T-cell (primary cell): ENCODE measurements around the gene NUP107. TPM values are rescaled to one million over a fixed set of nuclear protein-coding genes. Genes with fewer than 3 reads are reported as not detected.

Source experiments
- ATAC-seq, 4 experiments: fragments of 200-7000 bp in 3 of 4; fragments of 150-1000 bp in 1 of 4; cut with Tn5 transposase; replicated peaks in 1 of 4; 1 replicate in 3 of 4; 2 replicates in 1 of 4; pipeline ENCODE4 v1.10.0; 2021; ENCODE audit warnings: moderate library complexity in 3 of 4, mild to moderate bottlenecking in 2 of 4, moderate number of reproducible peaks in 1 of 4
- CTCF ChIA-PET, 2 donors: fragments of 300-600 bp; sonication (Branson Sonifier 250); formaldehyde crosslinking; loops; one replicate each; lab custom pipeline; 2022; ENCODE audit warnings: antibody characterized with exemption in 2 of 2; lab: Charles Lee
- POLR2A ChIA-PET, 2 donors: fragments of 300-600 bp; sonication (Branson Sonifier 250); formaldehyde crosslinking; loops; one replicate each; lab custom pipeline; 2022; ENCODE audit warnings: antibody characterized with exemption in 2 of 2; lab: Charles Lee
- DNase-seq, 35 experiments: peaks; one replicate each; pipeline versions ENCODE4 v3.0.0 to v3.0.0-alpha.2; 2013 to 2023
- H3K27ac ChIP-seq: one replicate; pipeline ENCODE4 v1.5.1; 2013; ENCODE audit warnings: low read length
- H3K27me3 ChIP-seq, 2 experiments: replicated peaks in 1 of 2; 1 replicate in 1 of 2; 2 replicates in 1 of 2; pipeline versions ENCODE4 v1.6.1 to v1.7.0; 2013; ENCODE audit warnings: low read length in 1 of 2, mixed read lengths in 1 of 2; ENCODE audit not compliant: control insufficient read depth in 2 of 2, insufficient read depth in 2 of 2; ENCODE audit errors: extremely low read depth in 1 of 2
- H3K36me3 ChIP-seq, 2 donors: 1 replicate in 1 of 2; 2 replicates in 1 of 2; pipeline versions ENCODE4 v1.6.1 to v1.7.0; 2013; ENCODE audit warnings: low read length in 1 of 2; ENCODE audit not compliant: control insufficient read depth in 2 of 2, insufficient read depth in 1 of 2; ENCODE audit errors: extremely low read depth in 1 of 2
- H3K4me1 ChIP-seq, 2 experiments: 1 replicate in 1 of 2; 2 replicates in 1 of 2; pipeline versions ENCODE4 v1.6.1 to v1.7.0; 2013; ENCODE audit warnings: low read length in 2 of 2, mixed read lengths in 1 of 2; ENCODE audit not compliant: insufficient read depth in 2 of 2, control insufficient read depth in 1 of 2; ENCODE audit errors: extremely low read depth in 1 of 2
- H3K4me3 ChIP-seq, 2 donors: 1 replicate in 1 of 2; 2 replicates in 1 of 2; pipeline versions ENCODE4 v1.5.1 to v1.7.0; 2013; ENCODE audit warnings: mild to moderate bottlenecking in 2 of 2, low read length in 1 of 2, moderate library complexity in 1 of 2; ENCODE audit not compliant: control insufficient read depth in 1 of 2; ENCODE audit errors: extremely low read depth in 1 of 2
- H3K9me3 ChIP-seq: 2 replicates; pipeline ENCODE4 v1.7.0; 2013
- H3K27ac Mint-ChIP-seq, 2 donors: one replicate each; pipeline ENCODE4 v1.8.0; 2020 to 2021; ENCODE audit warnings: mild to moderate bottlenecking in 2 of 2, mixed read lengths in 2 of 2
- H3K27me3 Mint-ChIP-seq, 2 donors: one replicate each; pipeline ENCODE4 v1.8.0; 2021 to 2022; ENCODE audit warnings: mixed read lengths in 2 of 2
- H3K36me3 Mint-ChIP-seq: one replicate; pipeline ENCODE4 v1.8.0; 2021; ENCODE audit warnings: mixed read lengths
- H3K4me1 Mint-ChIP-seq, 3 donors: one replicate each; pipeline ENCODE4 v1.8.0; 2020 to 2022; ENCODE audit warnings: mixed read lengths in 3 of 3, mild to moderate bottlenecking in 1 of 3
- H3K4me3 Mint-ChIP-seq, 3 donors: one replicate each; pipeline ENCODE4 v1.8.0; 2020 to 2022; ENCODE audit warnings: mild to moderate bottlenecking in 3 of 3, mixed read lengths in 3 of 3, moderate library complexity in 3 of 3
- H3K9me3 Mint-ChIP-seq, 3 donors: one replicate each; pipeline ENCODE4 v1.8.0; 2020 to 2022; ENCODE audit warnings: mixed read lengths in 3 of 3
- WGBS: methylation state at CpG from one replicate; pipeline ENCODE4 v1.1.5; 2013; ENCODE audit warnings: missing lambda C conversion rate; ENCODE audit not compliant: insufficient coverage; 5-methylcytosine and 5-hydroxymethylcytosine counted together
- total RNA-seq, 35 experiments: library from RNA in 6 of 35; stranded (reverse) in 6 of 35; fragments of 120-200 nt in 1 of 35; gene quantifications; one replicate each; pipeline versions ENCODE4 v1.2.1 to v1.2.4 and lab custom pipeline; 2013 to 2026

The NUP107 gene
- total RNA-seq, 5 donors from 2014 or later (not counting 1 experiment from before 2014, with no cell fraction given): 38.4 to 67.5 (median 50.7) TPM

DNA sequence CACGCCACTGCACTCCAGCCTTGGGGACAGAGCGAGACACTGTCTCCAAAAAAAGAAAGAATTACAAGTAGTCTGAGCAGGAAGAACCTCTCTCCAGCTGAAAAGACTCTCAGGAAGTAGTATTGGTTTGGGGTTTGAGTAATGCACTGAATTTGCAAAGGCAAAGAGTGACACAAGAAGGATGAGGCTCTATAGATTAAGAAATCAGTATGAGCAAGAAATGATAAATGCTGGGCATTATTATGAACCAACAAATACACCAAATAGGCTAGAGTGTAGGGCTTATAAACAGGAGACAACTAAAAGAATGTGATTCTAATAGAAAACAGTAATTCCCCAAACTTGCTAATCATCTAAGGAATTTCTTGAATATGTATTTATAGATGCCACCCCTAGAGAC is 56.6 kb downstream of the NUP107 start:
- H3K36me3 ChIP-seq: peaks cover 0 to 12% of the 10 kb centered on the region in 2 donors
- CTCF ChIA-PET: no interaction called here
- peaks cover 15% of the 10 kb centered on the region in 2 experiments for H3K4me1 ChIP-seq
- no peaks in the 10 kb centered on the region for H3K27me3 ChIP-seq
- no peak overlapping the region for H3K4me3 ChIP-seq
- ATAC-seq (no peak), DNase-seq (no peak)
- no peaks in the 10 kb centered on the region for H3K9me3 ChIP-seq
- Mint-ChIP-seq H3K4me1 (peaks cover 24 to 34% (median 24%) of the 10 kb centered on the region in 3 donors), H3K4me3 (no peak overlapping the region), H3K27me3 (no peaks in the 10 kb centered on the region), H3K9me3 (no peaks in the 10 kb centered on the region), H3K36me3 (peaks cover 13% of the 10 kb centered on the region), H3K27ac (peak overlapping the region; percentile 2 to 61)
- POLR2A ChIA-PET: no interaction called here
- WGBS: 100% methylated on average over 1 of the region's 2 CpGs
- H3K27ac ChIP-seq: no peak overlapping the region

DNA sequence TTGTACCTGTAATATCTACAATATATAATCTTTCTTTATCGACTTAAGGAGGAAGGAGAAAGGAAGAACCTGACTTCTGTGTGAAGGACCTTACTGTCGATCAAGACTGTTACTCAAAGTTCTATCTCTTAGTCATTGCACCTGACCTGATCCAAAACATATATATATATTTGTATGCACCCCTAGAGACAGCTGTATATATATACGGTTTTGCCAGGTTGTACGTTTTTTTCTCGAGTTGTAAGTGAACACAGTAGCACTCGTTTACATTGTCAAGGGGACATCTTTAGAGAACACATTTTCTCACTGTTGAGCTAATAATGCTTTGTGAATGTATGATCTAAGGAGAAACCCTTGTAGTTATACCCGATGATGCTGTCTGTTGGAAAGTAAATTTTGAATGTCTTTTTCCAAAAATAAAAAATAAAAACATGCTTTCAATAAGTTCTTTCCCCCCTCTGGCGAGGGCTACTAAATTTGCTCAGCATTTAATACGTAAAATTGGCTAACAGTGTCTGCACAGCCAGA is 58.7 kb downstream of the NUP107 start:
- 27% methylated on average over 2 of the region's 9 CpGs for WGBS
- H3K27ac Mint-ChIP-seq: peak overlapping the region; percentile 87 to 91
- H3K9me3 Mint-ChIP-seq: no peaks in the 10 kb centered on the region
- H3K36me3 Mint-ChIP-seq: peaks cover 11% of the 10 kb centered on the region
- Histone ChIP-seq H3K4me1 (peaks cover 15 to 17% of the 10 kb centered on the region in 2 experiments), H3K36me3 (peaks cover 0 to 14% of the 10 kb centered on the region in 2 donors), H3K27me3 (no peaks in the 10 kb centered on the region), H3K27ac (peak overlapping the region; percentile 81), H3K9me3 (no peaks in the 10 kb centered on the region), H3K4me3 (peak overlapping the region; percentile 87 to 99)
- no peak for DNase-seq
- ChIA-PET POLR2A (interaction anchor here in 1 of 2 donors (1.6 to 2.4 kb wide), 2 partner anchors 10 to 62 kb away, joined by 3 to 10 read pairs; partner anchors contain the start of gene MDM2), CTCF (interaction anchor here (0.6 to 2.9 kb wide), 4 partner anchors 62 to 387 kb away, joined by 3 to 25 read pairs (median 3); partner anchors contain the start of gene MDM2 (in 1 of the 2))
- H3K4me3 Mint-ChIP-seq: peak overlapping the region; percentile 96 to 99 (median 96)
- peak in 3 of 4 experiments; percentile 1 to 8 (median 3) for ATAC-seq
- H3K27me3 Mint-ChIP-seq: no peaks in the 10 kb centered on the region
- peaks cover 42 to 53% (median 43%) of the 10 kb centered on the region in 3 donors for H3K4me1 Mint-ChIP-seq

DNA sequence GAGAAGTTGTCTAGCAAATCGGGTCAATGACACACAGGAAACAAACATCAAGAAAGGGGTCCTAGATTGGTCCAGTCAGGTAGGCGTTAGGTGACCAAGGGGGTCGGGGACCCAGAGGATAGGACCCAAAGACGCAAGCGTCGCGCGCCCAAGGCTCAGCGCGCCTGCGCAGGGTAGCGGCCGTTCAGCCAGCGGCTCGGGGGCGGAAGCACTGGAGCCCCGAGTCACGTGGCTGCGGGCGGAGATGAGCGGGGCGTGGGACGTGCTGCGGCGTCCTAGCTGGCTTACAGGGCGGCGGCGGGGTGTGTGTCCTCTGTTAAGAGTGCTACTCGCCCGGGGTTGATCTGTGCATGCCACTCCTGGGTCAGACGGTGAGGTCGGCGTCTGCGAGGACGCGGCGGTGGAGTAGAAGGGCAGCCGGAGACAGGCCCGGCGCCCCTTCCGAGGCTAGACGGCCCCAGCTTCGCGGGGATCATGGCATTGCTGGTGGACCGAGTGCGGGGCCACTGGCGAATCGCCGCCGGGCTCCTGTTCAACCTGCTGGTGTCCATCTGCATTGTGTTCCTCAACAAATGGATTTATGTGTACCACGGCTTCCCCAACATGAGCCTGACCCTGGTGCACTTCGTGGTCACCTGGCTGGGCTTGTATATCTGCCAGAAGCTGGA is 59.3 kb downstream of the NUP107 start, which contains the start of gene SLC35E3:
TSS of gene SLC35E3 (plus strand) at position 273 of the 668 bp plus-strand sequence. CDS start at position 475, 202 bp downstream.
- ATAC-seq (peak; percentile 99), DNase-seq (peak; percentile 79 to 95 (median 89))
- Histone ChIP-seq H3K36me3 (peaks cover 0 to 14% of the 10 kb centered on the region in 2 donors), H3K4me1 (peaks cover 15 to 18% of the 10 kb centered on the region in 2 experiments), H3K4me3 (peak within 1 kb of the TSS; percentile 87 to 99), H3K27me3 (no peaks in the 10 kb centered on the region), H3K27ac (peak within 1 kb of the TSS; percentile 81), H3K9me3 (no peaks in the 10 kb centered on the region)
- Mint-ChIP-seq H3K4me3 (peak within 1 kb of the TSS; percentile 96 to 99 (median 96)), H3K4me1 (peaks cover 42 to 54% (median 43%) of the 10 kb centered on the region in 3 donors), H3K27ac (peak within 1 kb of the TSS; percentile 87 to 91), H3K27me3 (no peaks in the 10 kb centered on the region), H3K36me3 (peaks cover 11% of the 10 kb centered on the region), H3K9me3 (no peaks in the 10 kb centered on the region)
- WGBS: under 1% methylated on average over 52 of the region's 52 CpGs
- ChIA-PET CTCF (interaction anchor here (0.5 to 2.9 kb wide), 6 partner anchors 62 to 389 kb away, joined by 3 to 25 read pairs (median 3); partner anchors contain the start of gene MDM2 (in 2 of the 2)), POLR2A (interaction anchor here (0.9 to 2.4 kb wide), 4 partner anchors 10 to 66 kb away, joined by 3 to 11 read pairs (median 7); partner anchors contain the start of gene MDM2 (in 2 of the 2))

DNA sequence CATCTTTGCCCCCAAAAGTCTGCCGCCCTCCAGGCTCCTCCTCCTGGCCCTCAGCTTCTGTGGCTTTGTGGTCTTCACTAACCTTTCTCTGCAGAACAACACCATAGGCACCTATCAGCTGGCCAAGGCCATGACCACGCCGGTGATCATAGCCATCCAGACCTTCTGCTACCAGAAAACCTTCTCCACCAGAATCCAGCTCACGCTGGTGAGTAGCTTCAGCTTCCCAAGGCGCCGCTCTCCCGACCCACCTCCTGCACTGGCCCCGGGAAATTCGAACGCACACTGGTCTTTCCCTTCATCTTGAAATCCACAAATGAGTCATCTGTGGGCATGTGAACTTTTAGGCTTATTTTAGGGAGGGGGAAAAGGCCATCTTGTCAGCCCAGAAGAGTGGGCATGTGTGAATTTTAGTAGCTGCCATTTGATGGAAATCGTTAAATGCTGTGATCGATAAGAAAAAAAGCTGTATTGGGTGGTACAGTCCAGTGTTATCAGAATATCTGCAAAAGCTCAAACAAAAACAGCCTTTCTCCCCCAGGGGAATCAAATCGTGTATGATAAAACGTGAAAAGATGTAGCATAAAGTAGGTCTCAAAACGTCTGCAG is 59.9 kb downstream of the NUP107 start:
- peak overlapping the region; percentile 81 for H3K27ac ChIP-seq
- H3K9me3 ChIP-seq: no peaks in the 10 kb centered on the region
- H3K4me3 Mint-ChIP-seq: peak overlapping the region; percentile 96 to 99 (median 96)
- H3K27me3 Mint-ChIP-seq: no peaks in the 10 kb centered on the region
- peak; percentile 8 to 15 (median 11) for ATAC-seq
- H3K4me3 ChIP-seq: peak overlapping the region; percentile 87 to 99
- WGBS: 0% methylated on average over 3 of the region's 15 CpGs
- peak overlapping the region; percentile 87 to 91 for H3K27ac Mint-ChIP-seq
- ChIA-PET POLR2A (interaction anchor here (0.5 to 2.4 kb wide), 6 partner anchors 9 to 138 kb away, joined by 3 to 11 read pairs (median 4); partner anchors contain the start of gene MDM2 (in 2 of the 2)), CTCF (interaction anchor here (0.5 to 2.9 kb wide), 7 partner anchors 61 to 1321 kb away, joined by 3 to 25 read pairs (median 3); partner anchors contain the start of gene MDM2 (in 2 of the 2))
- H3K4me1 Mint-ChIP-seq: peaks cover 42 to 54% (median 43%) of the 10 kb centered on the region in 3 donors
- H3K36me3 ChIP-seq: peaks cover 0 to 12% of the 10 kb centered on the region in 2 donors
- no peaks in the 10 kb centered on the region for H3K9me3 Mint-ChIP-seq
- peaks cover 11% of the 10 kb centered on the region for H3K36me3 Mint-ChIP-seq
- no peaks in the 10 kb centered on the region for H3K27me3 ChIP-seq
- DNase-seq: peak in 13 of 35 experiments; percentile 0 to 45 (median 9)
- H3K4me1 ChIP-seq: peaks cover 15 to 18% of the 10 kb centered on the region in 2 experiments

DNA sequence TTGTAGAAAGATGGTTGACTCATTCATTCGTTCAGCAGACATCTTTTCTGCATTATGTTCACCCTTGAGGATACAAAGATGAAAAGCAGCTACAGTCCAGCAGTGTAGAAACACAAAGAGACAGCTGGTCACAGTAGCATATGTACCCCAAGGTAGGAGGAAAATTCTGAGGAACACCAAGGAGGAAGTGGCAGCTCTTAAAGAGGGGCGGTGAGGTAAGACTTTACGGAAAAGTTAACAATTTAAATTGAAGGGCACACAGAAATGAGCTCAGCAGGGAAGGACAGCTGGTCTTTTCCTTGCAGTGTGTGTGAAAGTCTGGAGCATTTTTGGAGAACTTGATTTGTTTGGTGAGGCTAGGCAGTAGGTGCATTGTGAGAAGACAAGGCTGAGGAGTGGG is 62.7 kb downstream of the NUP107 start:
- POLR2A ChIA-PET: interaction anchor here in 1 of 2 donors (0.6 kb wide), 1 partner anchor 95 kb away, joined by 7 read pairs; no protein-coding TSS in a partner anchor
- H3K36me3 Mint-ChIP-seq: peaks cover 25% of the 10 kb centered on the region
- Histone ChIP-seq H3K36me3 (peaks cover 0 to 21% of the 10 kb centered on the region in 2 donors), H3K4me3 (no peak overlapping the region), H3K27ac (no peak overlapping the region), H3K27me3 (no peaks in the 10 kb centered on the region), H3K9me3 (no peaks in the 10 kb centered on the region), H3K4me1 (peaks cover 12 to 18% of the 10 kb centered on the region in 2 experiments)
- no peaks in the 10 kb centered on the region for H3K27me3 Mint-ChIP-seq
- DNase-seq: no peak
- WGBS: 100% methylated on average over 3 of the region's 3 CpGs
- peaks cover 34 to 46% (median 36%) of the 10 kb centered on the region in 3 donors for H3K4me1 Mint-ChIP-seq
- no peak for ATAC-seq
- H3K4me3 Mint-ChIP-seq: no peak overlapping the region
- CTCF ChIA-PET: interaction anchor here in 1 of 2 donors (0.8 kb wide), 1 partner anchor 14 kb away, joined by 4 read pairs; no protein-coding TSS in a partner anchor
- peak overlapping the region in 1 of 2 donors; percentile 13 for H3K27ac Mint-ChIP-seq
- H3K9me3 Mint-ChIP-seq: no peaks in the 10 kb centered on the region
